ENCODE data around the gene HSF2BP.
"Not testable (repeated sequence)": the region's sequence is repeated elsewhere in the genome, so short reads cannot be mapped to it uniquely, and the experiment has no call there.

Gene HSF2BP

DNA sequence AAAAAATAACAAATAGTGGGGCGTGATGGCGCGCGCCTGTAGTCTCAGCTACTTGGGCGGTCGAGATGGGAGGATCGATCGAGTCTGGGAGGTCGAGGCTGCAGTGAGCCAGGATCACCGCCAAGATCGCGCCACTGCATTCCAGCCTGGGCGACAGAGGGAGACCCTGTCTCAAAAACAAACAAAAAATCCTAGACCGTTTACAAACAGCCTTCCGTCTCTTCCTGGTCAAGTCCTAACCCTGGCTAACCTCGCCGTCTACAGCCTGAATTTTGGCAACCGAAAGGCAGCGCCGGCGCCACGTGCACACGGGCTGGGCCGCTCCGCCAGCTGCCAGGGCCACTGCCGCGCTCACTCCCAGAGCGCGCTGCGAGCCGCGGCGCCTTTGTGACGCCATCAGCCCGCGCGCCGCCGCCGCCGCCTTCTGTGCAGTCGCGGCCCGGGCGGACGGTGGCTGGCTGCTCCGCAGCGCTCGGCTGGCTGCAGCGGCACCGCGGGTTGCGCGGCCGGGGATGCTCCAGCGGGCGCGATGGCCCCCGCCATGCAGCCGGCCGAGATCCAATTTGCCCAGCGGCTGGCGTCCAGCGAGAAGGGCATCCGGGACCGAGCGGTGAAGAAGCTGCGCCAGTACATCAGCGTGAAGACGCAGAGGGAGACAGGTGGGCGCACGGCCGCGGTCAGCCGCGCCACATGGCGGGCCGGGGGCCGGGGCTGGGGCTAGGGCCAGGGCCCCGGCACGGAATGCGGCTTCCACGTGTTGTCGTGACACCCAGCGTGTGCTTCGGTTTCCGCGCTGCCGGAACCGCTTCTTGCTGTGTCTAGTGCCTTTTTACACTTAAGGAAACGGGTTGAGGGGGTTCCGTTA, at the start of gene HSF2BP, which contains the start of gene RRP1B:
Gene HSF2BP (minus strand): TSS at position 353 of the 865 bp plus-strand sequence. CDS start 1,392 bp downstream, outside the sequence.
Gene RRP1B (plus strand): TSS at position 425 of the 865 bp plus-strand sequence. CDS start 105 bp downstream, at position 530.
- DNase-seq = peak; percentile 84

DNA sequence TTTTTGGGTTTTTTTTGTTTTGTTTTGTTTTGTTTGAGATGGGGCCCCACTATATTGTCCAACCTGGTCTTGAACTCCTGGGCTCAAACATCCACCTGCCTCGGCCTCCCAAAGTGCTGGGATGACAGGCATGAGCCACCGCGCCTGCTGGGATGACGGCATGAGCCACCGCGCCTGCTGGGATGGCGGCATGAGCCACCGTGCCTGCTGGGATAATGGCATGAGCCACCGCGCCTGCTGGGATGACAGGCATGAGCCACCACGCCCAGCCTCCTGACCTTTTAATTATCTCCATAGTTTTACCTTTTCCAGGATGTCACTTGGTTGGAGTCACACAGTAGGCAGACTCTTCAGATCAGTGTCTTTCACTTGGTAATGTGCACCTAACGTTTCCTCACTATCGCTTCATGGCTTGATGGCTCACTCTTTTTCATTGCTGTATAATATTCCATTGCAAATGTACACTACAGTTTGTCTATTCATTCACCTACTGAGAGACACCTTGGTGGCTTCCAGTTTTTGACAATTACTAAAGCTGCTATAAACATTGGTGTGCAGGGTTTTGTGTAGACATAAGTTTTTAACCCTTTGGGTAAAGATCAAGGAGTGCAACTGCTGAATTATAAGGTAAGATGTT, 49.6 kb upstream of the HSF2BP start:
- no peak for DNase-seq

DNA sequence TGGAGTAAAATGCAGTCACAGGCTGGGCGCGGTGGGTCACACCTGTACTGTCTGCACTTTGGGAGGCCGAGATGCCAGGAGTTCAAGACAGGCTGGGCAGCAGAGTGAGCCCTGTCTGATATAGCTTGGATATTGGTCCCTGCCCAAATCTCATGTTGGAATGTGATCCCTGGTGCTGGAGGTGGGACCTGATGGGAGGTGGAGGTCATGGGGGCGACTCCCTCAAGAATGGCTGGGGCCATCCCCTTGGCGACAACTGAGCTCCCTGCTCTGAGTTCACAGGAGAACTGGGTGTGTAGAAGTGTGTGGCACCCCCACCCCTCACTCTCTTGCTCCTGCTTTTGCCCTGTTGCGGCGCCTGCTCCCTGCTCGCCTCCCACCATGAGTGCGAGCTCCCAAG, 48.2 kb upstream of the HSF2BP start:
- DNase-seq = no peak

- no peak for DNase-seq
Measured at GRCh38 chr21:43703035-43703880, 44.0 kb upstream of the HSF2BP start.

GRCh38 chr21:43702785-43703034, 43.4 kb upstream of the HSF2BP start:
- DNase-seq = no peak

- DNase-seq = no peak
Measured at GRCh38 chr21:43701936-43702784, 42.9 kb upstream of the HSF2BP start.

DNA sequence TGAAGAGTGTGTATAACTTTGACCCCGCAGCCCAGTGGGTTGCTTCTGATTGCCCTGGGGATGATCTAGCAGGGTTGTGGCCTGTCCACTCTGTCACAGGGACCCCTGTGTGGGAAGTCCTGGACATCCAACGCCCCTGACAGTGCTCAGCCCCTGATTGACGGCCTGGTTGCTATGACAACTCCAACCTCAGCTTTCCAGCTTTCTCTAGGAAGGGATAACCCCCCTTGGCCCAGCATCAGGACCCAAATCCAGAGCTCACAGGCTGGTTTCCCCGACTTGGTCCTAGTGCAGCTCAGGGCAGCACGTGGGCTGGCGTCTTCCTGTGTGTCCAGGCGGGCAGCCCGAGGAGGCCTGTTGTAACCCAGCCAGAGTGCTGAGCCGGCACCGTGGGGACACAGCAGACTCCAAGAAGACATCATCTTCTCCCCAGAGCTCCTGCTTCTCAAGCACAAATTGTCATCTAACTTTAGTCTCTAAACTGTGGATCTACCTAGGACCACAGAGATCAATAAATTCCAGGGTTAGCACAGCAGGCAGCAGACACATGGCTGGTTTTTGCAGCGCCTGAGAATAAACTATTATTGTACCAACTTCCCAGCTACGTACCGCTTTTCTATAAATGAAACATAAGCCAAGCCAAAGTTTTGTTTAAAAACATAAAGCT, 40.8 kb upstream of the HSF2BP start:
- no peak for DNase-seq

DNA sequence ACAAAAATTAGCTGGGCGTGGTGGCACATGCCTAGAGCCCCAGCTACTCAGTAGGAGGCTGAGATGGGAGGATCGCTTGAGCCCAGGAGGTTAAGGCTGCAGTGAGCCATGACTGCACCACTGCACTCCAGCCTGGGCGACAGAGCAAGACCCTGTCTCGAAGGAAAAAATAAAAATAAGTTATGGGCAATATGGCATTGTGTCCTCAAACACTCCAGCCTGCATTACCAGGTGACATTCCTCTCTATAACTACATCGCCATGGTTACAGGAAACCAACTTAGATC, 40.1 kb upstream of the HSF2BP start:
- not testable (repeated sequence) for DNase-seq

DNA sequence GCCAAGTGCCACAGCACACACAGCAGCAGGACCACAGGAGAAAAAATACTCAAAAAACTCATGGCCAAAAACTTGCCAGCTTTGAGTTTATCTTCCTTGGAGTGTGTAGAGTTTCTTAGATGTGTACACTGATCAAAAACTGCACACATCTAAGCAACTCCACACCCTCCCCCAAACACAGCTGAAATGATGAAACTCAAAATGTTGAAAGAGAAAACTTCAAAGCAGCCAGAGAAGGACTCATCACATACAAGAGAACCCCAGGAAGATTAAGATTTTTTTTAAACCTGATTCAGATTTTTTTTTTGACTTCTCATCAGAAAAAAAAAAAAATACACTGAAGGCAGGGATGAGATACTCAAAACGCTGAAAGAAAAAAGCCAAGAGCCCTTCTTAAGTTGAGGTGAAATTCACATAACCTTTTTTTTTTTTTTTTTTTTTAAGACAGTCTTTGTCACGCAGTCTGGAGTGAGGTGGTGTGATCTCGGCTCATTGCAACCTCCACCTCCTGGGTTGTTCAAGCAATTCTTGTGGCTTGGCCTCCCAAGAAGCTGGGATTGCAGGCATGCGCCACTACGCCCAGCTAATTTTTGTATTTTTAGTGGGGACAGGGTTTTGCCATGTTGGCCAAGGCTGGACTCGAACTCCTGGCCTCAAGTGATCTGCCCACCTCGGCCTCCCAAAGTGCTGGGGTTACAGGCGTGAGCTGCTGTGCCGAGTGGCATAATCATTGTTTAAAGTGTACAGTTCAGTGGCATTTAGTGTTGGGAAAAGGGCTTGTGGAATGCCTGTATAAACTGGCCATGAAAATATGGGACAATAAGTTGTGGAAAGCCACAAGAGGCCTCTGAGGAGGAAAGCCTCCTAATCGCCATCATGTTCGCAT, 38.7 kb upstream of the HSF2BP start:
- no peak for DNase-seq

DNA sequence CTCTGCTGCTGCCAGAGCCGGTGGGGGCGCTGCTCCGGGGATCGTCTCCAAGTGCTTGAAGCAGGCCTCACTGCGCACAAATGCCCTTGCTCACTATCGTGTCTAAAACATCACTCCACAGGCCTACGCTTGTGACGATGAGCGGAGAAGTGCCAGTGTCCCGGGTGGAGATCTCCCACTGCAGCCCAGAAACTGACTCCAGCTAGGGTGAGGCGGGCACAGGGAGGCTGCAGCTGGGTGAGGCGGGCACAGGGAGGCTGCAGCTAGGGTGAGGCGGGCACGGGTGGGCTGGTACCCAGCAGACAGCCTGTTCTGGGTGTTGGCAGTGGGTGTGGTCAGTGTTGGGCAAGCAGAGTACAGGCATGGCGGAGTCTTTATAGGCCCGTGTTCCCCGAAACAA, 36.9 kb upstream of the HSF2BP start:
- no peak for DNase-seq

- DNase-seq = no peak
Measured at GRCh38 chr21:43694437-43695079, 35.3 kb upstream of the HSF2BP start.

DNA sequence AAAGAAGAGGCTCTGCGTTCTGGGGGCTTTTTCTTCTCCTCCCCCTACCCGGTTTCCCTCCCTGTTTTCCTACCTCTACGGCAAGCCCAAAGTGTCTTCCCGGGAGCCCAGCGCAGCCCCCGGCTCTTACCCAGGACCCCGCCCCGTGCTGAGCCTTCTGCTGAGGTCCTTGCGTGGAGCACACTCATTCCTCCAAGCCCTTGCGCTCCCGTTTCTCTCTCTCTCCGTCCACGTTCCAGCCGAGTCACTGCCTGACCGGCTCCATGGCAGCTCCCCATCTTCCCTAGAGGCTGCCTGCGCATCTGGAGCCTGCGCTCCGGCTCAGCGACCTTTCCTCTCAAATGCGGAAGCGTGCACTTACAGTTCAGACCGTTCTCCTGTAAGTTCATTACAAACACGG, 34.7 kb upstream of the HSF2BP start:
- no peak for DNase-seq

DNA sequence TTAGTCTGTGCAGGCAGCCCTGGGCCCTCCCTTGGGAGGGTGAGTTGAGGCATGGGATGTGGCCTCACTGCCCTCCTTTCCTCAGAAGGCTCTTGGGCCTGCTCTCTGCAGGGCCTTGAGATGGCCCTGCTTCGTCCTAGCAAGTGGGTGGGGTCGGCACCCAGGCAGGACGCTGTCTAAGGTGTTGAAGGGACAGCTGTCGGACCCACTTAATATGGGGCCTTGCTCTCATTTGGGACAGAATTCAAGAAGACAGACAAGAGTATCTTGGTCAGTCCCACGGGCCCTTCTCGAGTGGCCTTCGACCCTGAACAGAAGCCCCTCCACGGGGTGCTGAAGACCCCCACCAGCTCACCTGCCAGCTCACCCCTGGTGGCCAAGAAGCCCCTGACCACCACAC, 33.7 kb upstream of the HSF2BP start:
- no peak for DNase-seq

- no peak for DNase-seq
Measured at GRCh38 chr21:43691801-43692200, 32.5 kb upstream of the HSF2BP start.

GRCh38 chr21:43691086-43691795, 32.0 kb upstream of the HSF2BP start:
- no peak for DNase-seq

DNA sequence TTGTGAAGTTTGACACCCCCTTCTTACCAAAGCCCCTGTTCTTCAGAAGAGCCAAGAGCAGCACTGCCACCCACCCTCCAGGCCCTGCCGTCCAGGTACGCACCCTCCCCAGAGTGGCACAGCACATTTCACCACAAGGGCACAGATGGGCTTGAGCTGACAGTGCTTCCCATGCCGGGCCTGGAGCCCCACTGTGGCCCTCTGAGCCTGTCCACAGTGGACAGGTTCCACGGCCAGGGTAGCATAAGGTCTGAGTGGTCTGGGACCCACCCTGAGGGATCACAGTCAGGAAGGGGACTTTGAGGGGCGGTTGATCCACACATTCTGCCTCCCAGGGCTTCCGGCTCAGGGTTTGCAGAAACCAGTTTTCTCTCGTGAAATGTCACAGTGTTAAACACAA, 31.1 kb upstream of the HSF2BP start:
- no peak for DNase-seq

GRCh38 chr21:43689556-43690337, 30.5 kb upstream of the HSF2BP start:
- DNase-seq = no peak

DNA sequence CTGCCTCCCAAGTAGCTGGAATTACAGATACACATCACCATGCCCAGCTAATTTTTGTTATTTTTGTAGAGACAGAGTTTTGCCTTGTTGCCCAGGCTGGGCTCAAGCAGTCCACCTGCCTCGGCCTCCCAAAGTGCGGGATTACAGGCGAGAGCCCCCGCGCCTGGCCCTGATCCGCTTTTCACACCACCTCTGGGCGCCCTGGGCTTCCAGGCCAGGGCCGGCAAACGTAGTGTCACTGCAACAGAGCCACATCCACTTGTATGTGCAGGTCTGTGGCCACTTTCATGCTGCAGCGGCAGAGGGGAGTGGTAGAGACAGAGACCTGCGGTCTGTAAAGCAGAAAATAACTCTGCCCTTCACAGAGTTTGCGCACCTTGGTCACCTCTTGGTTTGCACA, 29.6 kb upstream of the HSF2BP start:
- no peak for DNase-seq

Data from NCI-H2171 treated with DMSO at 0.1 percent for 48 hours (cell line).